HG03025 (cell line): ENCODE measurements around the gene VWA8.
"Not testable (repeated sequence)": the region's sequence is repeated elsewhere in the genome, so short reads cannot be mapped to it uniquely, and the experiment has no call there.

Source experiments
- ATAC-seq: cut with Tn5 transposase; IDR thresholded peaks from one replicate; pipeline ENCODE4 v1.9.1; 2021; ENCODE audit warnings: mild to moderate bottlenecking, moderate library complexity; ENCODE audit not compliant: unreplicated experiment, low FRiP score

The VWA8 gene

GRCh38 chr13:41970022-41970421 is 9.1 kb upstream of the VWA8 start:
- ATAC-seq = no peak

DNA sequence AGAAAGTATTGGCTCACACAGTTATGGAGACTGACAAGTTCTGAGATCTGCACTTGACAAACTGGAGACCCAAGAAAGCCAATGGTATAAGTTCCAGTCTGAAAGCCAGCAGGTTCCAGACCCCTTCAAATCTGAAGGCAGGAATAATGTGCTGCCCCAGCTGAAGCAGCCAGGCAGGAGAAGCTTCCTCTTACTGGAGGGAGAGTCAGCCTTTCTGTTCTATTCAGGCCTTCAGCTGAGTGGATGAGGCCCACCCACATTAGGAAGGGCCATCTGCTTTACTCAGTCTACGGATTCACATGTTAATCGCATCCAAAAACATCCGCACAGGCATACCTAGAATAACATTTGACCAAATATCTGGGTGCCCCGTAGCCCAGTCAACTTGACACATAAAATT is 8.2 kb upstream of the VWA8 start:
- no peak for ATAC-seq

GRCh38 chr13:41966671-41967070 is 5.8 kb upstream of the VWA8 start:
- ATAC-seq = no peak

DNA sequence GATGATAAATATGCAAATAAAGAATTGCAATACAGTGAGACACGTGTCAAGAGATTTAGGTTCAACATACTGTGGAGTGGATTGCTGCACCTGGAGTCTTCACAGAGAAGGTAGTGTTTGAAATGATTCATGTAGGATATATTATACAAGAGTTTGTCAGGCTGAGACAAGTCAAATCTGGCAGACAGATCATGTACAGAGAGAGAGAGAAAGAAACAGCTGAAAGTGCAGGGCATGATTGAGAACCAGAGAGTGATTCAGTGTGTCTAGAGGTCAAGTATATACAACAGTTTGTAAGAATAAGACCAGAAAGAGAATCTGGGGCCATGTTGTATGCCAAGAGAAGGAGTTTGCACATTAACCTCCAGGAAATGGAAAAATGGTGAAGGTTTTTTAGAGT is 2.1 kb upstream of the VWA8 start:
- no peak for ATAC-seq

- no peak for ATAC-seq
These were observed 504 bp upstream of the VWA8 start for GRCh38 chr13:41961466-41961760.

DNA sequence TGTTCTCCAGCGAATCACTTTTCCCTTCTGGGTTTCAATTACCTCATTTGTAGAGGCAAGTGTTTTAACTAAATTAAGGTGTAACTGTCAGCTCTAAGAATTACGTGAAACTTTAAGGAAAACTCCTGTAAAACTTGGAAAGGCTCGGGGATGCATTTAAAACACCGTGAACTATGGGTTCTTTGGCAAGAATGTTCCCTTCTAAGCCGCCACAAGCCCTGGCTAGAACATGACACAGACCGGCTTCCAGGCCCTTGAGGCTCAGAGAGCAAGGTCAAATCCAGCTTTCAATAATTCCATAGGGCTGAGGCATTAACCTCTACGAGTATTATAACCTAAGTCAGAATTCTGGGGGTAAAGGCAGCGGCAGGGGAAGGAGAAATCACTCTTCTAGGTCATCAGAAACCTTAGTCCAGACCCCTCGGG is 685 bp downstream of the VWA8 start:
- ATAC-seq = peak; percentile 22

- ATAC-seq = no peak
These were observed 4.6 kb downstream of the VWA8 start for GRCh38 chr13:41956272-41956671.

DNA sequence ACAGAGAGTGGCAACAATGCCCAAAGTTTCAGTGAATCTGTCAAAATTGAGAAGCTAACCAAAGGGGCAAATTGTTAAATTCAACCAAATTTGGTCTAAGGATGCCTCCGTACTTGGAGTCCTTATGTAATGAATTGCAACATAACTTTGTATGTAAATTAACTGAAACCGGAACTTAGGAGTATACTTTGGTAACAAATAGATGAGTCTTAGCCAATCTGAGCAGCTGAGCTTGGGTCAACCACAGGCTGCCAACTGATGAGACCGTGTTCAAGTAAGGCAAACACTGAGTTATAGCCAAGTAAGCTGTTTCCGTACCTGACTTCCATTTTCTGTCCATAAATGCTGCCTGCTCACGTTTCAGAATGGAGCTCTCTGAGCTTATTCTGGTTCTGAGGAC is 5.3 kb downstream of the VWA8 start:
- ATAC-seq = no peak

DNA sequence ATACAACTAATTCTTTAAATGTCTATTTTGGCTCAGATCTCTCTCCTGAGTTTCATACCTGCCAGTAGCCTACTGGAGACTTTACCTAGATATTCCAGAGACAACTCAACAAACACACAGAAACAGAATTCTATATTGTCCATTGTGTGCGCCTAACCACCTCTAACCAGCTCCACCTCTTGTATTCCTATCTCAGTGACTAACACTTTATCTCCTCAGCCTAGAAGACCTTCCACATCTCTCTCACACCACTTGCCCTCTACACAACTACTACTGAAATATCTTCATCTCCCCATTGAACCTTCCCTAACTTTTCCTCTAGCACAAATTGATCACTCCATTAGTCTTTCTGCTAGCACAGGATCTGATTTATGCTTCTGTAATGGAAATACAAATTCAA is 6.7 kb downstream of the VWA8 start:
- ATAC-seq = no peak

DNA sequence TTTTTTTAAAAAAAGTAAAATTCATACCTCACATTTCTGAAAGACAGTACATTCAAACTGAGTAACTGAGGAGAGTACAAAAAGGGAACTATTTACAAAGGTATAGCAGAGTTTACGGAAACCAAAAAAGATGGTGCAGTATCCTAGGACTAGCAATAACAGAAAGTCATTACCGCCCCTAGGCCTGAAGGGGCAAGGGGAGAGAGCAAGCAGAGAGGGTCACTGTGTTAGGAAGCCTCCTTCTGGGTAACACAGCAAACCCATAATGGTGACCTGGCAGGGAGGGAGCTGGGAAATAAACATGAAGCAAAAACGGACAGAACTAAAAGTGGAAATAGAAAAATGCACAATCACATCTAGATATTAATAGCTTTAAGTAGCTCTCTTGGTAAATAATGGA is 8.2 kb downstream of the VWA8 start:
- ATAC-seq = no peak

- ATAC-seq = not testable (repeated sequence)
These were observed 11.8 kb downstream of the VWA8 start for GRCh38 chr13:41949104-41949503.

GRCh38 chr13:41945926-41946325 is 15.0 kb downstream of the VWA8 start:
- no peak for ATAC-seq

- no peak for ATAC-seq
These were observed 16.1 kb downstream of the VWA8 start for GRCh38 chr13:41944635-41945397.

DNA sequence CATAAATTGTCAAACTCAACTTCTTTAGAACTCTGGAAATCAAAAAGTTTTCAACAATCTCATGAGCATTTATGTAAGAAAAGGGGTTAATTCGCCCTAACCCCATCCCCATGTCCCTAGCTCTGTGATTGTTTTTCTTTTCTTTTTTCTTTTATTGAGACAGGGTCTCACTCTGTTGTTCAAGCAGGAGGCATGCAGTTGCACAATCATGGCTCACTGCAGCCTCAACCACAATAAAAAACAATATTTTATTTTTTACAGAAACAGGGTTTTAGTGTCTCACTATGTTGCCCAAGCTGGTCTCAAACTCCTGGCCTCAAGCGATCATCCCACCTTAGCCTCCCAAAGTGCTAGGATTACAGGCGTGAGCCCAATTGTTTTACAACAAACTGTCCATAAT is 16.7 kb downstream of the VWA8 start:
- no peak for ATAC-seq

DNA sequence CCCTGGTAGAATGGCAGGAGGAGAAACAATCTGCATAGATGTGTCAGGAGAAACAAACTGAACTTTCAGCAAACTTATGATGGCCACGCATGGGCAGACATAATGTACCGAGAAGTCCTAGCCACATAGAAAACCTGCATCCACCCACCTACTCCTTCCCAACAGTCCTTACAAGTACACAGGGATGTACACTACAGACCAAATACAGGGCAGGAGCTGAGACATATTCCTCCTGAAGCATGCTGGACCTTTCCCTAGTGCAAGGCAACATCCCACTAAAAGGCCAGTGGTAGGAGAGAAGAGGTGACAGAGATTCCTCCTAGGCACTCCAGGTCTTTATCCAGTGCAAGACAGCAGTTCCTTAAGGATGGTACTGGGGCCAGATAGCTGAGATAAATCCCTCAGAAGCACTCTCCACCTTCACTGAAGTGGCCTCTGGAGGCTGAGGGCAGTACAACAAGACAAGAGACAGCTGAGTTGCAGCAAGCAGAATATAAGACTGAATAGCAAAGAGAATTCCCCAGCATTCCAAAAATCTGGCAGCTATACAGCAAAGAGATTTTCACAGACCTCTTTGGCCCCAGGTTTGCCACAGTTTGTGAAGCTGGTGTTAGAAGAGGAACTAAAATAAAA is 18.3 kb downstream of the VWA8 start:
- no peak for ATAC-seq

GRCh38 chr13:41941174-41941573 is 19.7 kb downstream of the VWA8 start:
- ATAC-seq = no peak

DNA sequence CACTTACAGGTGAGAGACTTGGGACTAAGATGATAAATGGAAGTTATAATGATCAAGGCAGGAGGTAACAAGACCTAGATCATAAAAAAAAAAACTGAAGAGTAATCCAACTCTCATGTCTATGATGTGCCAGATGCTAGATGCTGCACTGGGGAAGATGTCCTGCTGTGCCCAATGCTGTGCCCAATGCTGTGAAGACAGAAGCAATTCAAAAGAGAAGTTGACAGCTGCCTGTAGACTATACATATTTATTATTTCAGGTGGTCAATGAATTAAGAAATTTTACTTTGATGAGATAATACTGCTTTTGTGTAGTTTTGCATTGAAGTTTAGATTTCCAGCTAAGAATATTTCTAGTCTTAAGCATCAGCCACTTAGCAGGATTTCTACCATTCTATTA is 21.5 kb downstream of the VWA8 start:
- ATAC-seq = no peak

GRCh38 chr13:41938918-41939317 is 22.0 kb downstream of the VWA8 start:
- ATAC-seq = no peak

- no peak for ATAC-seq
These were observed 23.5 kb downstream of the VWA8 start for GRCh38 chr13:41937388-41937787.

GRCh38 chr13:41935501-41935900 is 25.4 kb downstream of the VWA8 start:
- ATAC-seq = no peak

GRCh38 chr13:41934994-41935393 is 25.9 kb downstream of the VWA8 start:
- ATAC-seq = no peak

DNA sequence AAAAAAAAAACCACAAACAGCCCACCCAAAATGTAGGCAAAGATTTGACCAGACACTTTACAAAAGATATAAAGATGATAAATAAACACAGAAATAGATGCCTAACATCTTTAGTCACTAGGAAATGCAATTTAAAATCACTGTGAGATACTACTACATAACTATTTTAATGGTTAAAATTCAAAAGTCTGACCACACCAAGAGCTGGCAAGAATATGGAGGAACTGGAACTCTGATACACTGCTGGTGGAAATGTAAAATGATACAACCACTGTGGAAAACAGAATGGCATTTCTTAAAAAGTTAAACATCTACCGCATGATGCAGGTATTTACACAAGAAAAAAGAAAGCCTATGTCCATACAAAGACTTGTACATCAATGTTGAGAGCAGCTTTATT is 26.8 kb downstream of the VWA8 start:
- no peak for ATAC-seq

- no peak for ATAC-seq
These were observed 29.6 kb downstream of the VWA8 start for GRCh38 chr13:41931337-41931736.
